GM18498 (cell line): ENCODE measurements around the gene PPP2R2C.

Experiments used
- ATAC-seq: cut with Tn5 transposase; IDR thresholded peaks from one replicate; pipeline ENCODE4 v1.9.1; 2021; ENCODE audit warnings: mild to moderate bottlenecking, moderate library complexity; ENCODE audit not compliant: unreplicated experiment

The PPP2R2C gene

GRCh38 chr4:6469898-6470501, 2.4 kb downstream of the PPP2R2C start:
- no peak for ATAC-seq

- ATAC-seq, result no peak
Observed at GRCh38 chr4:6469144-6469543, 3.3 kb downstream of the PPP2R2C start.

DNA sequence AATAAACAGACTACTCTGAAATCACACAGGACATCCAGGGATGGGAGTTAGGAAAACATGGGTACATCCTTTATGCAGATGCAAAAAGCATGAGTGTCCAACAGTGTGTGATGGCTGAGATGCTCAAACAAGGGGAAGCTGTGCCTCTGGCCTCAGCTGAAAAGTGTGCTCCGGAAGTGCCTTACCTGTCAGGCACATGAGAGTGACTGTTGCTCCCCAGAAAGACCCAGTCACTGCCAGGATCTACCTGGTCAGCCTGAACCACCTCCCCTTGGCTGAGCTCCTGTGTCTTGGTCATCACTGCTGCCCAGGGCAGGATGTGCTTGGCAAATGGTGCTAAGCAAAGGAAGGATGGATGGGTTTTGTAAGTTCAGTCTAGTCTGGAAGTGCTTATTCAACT, 4.0 kb downstream of the PPP2R2C start:
- no peak for ATAC-seq

- no peak for ATAC-seq
Observed at GRCh38 chr4:6467600-6467999, 4.8 kb downstream of the PPP2R2C start.

GRCh38 chr4:6466756-6467381, 5.5 kb downstream of the PPP2R2C start:
- no peak for ATAC-seq

GRCh38 chr4:6465955-6466354, 6.5 kb downstream of the PPP2R2C start:
- no peak for ATAC-seq

DNA sequence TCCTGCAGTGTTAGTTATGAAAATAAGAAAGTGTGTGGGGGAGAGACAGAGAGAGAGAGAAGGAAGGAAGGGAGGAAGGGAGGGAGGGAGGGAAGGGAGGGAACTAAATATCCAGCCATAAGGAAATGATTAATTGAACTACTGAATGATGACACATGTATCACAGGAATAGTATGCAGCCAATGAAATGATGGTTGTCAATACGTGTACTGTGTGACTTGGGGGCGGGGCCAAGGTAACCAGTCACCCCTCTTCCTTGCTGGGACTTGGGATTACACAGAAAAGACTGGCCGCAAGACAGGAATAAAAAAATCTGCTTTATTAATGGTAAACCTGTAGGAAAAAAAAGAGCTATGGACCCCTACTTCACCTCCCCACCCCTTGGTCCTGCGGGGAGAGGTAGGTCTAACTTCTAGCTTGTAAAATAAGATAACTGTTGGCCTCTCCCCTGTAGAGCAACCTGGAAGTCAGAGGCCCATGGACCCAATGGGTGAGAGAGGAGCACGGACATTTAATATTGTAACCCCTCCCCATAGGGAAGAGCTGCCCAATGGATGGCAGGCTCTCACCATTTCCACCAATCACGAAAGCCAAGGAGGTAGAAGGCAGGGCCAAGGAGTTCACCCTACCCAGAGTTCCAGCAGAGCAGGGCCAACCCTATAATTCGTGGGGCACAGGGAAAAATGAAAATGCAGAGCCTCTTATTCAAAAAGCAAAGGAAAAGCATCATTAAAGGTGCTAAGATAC, 7.4 kb downstream of the PPP2R2C start:
- ATAC-seq, result no peak

DNA sequence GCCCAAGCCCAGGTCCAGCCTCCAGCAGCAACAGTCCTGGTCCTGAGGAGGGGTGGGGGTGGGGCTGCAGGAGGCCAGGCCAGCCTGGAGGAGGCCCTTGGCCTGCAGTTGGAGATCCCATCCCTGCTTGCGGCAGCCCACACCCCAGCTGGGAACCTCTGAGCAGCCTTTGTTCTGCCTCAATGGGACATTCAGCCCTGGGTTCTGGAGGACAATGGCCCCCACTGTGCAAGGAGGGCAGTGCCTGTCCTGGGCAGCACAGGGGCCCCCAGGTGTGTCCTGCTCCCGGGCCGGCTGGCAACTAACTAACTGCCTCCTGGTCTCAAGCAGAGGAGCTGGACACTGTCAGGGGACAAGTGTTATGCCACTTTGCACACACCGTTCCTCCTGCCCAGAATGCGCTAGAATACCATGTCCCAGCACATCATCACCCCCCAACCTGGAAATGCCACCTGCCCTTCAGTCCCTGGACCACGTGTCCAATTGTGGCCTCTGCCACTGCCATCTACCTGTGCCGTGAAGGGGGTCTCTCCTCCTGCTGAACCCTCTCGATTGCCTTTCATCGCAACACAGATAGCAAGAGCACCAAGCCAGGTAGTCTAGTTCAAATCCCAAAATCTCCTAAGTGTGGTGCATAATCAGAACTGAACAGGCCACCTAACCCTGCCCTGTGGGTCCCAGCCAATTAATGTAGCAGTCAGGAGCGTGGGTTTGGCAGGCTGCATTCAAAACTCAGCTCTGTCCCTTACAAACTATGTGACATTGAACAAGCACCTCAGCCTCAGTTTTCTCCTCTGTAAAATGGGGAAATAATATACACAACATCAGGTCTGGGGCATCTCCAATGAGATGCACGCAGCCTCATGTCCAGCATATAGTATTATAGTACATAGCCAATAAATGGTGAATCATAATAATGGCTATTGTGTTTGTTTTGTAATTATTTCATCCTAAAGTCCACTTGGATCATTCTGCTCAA, 8.8 kb downstream of the PPP2R2C start:
- ATAC-seq, result no peak

DNA sequence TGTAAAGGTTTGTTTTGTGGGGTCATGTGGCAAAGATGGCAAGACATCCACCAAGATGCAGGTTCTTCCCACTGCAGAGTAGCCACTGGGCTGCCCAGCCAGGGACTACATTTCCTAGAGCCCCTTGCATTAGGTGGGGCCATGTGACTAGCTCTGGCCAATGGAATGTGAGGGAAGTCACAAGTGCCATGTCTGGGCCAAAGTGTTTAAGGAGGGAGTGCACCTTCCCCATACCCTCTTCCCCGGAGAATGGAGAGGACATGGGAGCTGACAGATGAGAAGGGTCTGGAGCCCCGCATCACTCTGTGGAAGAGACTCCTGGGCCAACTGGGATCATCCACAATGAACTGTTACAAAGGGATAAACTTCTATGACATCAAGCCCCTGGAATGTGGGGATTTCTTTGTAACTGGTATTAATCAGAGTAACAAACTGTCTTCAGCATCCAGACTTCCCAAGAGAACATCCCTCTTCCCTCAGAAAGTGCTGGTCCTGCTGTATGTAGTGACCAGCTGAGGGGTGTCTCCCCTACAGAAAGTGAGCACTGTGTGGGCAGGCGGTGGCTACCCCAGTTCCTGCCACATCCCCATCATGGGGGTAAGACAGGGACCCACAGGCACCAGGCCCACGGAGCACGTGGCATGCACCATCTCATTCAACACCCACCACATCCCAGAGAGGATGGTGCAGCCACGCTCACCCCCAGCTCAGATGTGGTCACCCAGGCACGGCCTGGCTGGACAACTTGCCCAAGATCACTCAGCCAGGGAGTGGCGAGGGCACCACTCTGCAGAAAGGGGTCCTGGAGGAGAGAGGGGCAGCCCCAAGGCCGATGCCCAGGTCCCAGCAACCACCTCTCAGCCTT, 10.9 kb downstream of the PPP2R2C start:
- ATAC-seq, result no peak

- ATAC-seq, result no peak
Observed at GRCh38 chr4:6460876-6461275, 11.5 kb downstream of the PPP2R2C start.

GRCh38 chr4:6458528-6458927, 13.9 kb downstream of the PPP2R2C start:
- ATAC-seq, result no peak

DNA sequence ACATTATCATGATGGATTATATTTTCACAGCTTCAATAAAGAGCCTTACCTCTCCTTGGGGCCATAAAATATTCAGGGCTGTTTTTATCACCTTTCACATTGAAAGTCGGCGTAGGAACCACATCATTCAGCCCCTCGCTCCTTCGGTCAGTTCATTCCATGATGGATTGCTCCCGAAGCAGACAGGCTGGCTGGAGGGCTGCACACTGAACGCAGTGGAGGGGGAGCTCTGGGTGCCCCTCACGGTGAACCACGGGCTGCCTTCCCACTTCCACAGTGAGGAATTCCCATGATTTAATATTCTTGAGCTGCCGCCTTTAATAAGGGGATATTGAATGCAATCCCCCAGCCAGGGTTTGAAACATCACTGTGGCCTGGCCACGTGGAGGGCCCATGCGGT, 16.0 kb downstream of the PPP2R2C start:
- ATAC-seq, result no peak

DNA sequence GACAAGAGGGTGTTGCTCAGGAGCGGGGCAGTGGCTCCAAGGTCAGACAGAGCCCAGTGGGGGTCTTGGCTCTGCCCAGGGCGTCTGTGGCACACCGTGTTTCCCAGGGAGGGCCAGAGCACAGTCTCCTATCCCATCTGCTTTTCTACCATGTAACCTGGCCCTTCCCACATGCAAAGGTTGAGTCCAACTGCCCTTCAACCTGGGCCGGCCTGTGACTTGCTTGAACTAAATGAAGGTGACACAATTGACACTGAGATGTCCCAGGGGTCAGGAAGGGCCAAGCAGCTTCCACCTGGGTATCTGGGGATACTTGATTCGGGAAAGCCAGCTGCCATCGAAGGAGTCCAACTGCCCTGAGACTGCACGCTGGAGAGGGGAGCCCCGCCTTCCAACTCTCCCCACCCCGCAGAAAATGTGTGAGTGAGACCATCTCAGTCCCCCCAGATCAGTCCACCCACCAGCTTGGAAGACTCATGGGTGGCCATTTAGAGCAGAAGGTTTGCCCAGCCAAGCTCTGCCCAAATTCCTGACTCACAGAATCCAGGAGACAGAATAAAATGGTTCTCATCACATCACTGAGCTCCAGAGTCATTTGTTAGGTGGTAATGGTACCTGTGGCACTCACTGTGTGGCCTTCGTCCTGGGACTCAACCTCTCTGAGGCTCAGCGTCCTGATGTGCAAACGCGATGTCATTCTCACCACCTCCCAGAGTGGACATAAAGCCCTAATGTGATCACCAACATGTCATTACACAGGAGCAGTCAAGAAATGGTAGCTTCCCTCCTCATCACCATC, 18.1 kb downstream of the PPP2R2C start:
- no peak for ATAC-seq

DNA sequence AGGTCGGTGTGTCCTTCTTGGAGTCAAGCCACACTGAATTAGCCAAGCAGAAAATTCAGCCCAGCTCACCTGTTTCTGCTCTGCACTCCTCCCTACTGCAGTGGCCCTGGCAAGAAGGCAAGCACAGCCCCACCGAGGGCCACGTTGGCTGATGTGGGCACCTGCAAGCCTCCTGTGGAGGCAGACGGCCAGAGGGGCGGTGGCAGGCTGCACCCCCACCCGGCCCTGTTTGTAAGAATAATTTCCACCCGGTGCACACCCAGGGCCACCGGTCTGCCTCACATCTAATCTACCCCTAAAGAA, 18.8 kb downstream of the PPP2R2C start:
- no peak for ATAC-seq

DNA sequence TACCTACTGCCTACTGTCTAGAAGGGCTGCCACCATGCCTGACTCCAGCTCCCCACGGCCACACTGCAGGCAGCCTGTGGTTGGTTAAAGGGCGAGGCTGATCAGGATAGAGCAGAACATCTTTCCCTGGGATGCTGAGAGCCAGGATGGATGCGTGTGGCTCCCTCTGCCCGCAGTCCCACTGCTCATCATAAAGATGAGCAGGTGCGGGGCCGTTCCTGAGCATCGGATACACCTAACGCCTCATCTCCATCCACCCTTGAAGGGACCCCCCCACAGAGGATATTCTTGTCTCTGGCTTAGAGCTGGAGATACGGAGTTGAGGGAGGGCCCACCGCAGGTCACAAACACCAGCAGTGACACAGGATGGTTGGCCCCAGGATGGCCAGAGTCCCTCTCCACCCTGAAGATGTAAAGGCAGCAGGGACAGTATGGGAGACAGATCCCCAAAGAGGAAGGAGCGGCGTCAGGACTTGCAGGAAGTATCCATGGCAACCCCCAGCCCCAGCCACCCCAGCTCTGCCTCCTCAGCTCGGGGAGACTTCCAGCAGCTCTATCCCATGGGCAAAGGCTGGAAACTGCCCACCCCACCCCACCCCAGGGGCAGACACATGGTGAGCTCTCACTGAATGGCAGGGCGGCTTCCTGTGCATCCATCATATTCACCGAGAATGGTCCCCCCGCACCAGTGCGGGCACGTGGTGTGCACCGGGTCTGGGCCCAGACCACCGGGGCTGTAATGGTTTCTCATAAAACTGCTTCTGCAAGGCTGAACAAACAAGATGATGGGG, 19.3 kb downstream of the PPP2R2C start:
- ATAC-seq, result no peak

DNA sequence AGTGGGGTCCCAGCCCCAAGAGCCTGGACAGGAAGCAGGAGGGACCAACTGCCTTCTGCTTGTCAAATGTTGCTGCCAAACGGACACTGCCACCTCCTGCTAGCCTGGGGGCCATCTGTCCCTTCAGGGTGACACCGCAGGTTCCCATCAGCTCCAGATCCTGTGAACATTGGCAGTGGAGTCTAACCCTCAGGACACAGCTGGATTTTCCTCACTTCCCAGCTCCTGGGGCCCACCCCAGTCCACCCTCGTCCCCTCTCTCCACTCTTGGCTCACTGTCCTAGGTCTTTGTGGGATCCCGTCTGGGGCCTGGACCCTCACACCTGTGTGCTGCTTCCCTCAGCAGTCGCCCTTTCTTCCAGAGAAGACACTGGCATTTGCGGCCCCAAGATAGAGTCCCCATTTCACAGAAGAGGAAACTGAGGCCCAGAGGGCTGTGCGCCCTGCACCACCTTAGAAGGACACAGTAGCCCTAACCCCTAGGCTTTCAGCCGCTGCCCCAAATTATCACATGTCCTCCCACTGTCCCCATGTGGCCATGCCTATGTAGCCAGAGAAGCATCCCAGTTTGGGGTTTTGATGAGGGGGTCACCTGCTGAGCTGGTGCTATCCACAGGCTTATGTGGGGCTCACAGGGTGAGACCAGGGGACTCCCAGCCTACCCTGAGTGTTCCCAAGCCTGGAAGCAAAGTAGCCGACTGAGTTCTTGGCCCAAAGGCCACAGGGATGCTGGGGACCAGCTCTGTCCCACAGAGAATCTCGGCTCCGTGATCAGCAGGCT, 20.1 kb downstream of the PPP2R2C start:
- ATAC-seq, result no peak

DNA sequence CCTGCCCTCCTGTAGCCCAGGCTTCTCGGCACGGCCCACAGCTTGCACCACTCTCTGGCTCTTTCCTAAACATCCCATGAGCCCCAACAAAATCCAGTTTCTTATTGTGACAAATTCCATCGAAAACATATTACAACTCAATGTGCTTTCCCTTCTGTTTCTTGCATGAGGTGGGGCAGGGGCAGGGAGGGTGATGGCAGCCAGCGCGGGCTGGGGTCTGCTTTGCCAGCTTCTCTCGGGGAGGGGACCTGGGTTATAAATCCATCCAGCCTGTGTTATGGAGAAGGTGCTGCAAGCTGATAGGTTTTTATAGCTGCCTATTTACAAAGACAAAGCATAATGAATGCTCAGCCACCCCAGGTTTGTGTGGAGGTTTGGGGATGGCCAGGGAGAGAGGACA, 21.1 kb downstream of the PPP2R2C start:
- ATAC-seq, result no peak

DNA sequence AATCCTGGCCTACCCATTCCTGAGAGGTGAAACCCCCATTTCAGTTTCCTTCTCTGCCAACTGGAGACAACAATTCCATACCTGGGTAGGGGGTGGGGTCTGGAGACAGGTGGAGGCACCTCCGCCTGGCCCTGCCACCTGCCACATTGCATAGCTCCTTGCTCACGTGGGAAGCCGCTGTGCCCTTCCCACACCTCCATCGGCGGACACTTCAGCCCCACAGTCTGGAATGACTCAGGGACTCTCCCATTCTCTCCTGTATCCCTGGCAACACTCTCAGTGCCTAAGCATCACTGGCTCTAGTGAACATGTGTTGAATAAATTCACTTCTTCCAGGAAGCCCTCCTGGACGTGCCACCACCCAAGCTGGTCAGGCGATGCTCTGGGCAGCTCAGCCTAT, 21.7 kb downstream of the PPP2R2C start:
- ATAC-seq, result no peak
